GM13977 (cell line): ENCODE results near the gene CPPED1.

Source experiments
- DNase-seq: peaks from one replicate; pipeline ENCODE4 v3.0.0; 2012; ENCODE audit warnings: low spot score
- in situ Hi-C: fragments of 300-500 bp; cut with MboI; formaldehyde crosslinking; loops from one replicate; pipeline ENCODE4 v1.12.0; 2022; ENCODE audit warnings: low sequenced_read_pairs, low pct_unique_long_range_greater_than_20kb, mixed read lengths, inconsistent platforms; ENCODE audit not compliant: unreplicated experiment
- TF ChIP-seq, protein P1 (sequence below): IDR thresholded peaks from 2 replicates; pipeline ENCODE4 v1.5.1; 2012; ENCODE audit warnings: mild to moderate bottlenecking, control low read depth; ENCODE audit not compliant: insufficient read depth; ENCODE audit errors: extremely low read depth, missing control alignments

CPPED1 gene

DNA sequence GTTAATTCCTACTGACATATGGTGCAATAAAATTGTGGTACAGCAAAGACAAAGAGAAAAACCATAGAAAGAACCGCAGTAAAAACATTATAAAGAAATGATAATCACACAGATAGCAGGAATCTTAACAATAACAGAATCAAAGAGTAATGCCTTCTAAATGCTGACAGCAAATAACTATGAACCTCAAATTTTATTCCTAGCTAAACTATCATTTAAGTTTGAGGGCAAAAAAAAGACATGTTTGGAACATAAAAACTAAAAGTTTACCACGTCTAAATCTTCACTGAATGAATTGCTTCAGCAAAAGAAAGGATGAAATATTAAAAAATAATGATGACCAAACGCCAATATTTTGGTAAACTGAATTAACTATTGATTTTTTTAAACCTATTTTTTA lies 135.8 kb downstream of the CPPED1 start:
- in situ Hi-C loops, result no loop called here
- TF ChIP-seq, protein P1, sequence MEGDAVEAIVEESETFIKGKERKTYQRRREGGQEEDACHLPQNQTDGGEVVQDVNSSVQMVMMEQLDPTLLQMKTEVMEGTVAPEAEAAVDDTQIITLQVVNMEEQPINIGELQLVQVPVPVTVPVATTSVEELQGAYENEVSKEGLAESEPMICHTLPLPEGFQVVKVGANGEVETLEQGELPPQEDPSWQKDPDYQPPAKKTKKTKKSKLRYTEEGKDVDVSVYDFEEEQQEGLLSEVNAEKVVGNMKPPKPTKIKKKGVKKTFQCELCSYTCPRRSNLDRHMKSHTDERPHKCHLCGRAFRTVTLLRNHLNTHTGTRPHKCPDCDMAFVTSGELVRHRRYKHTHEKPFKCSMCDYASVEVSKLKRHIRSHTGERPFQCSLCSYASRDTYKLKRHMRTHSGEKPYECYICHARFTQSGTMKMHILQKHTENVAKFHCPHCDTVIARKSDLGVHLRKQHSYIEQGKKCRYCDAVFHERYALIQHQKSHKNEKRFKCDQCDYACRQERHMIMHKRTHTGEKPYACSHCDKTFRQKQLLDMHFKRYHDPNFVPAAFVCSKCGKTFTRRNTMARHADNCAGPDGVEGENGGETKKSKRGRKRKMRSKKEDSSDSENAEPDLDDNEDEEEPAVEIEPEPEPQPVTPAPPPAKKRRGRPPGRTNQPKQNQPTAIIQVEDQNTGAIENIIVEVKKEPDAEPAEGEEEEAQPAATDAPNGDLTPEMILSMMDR, result no peak
- no peak for DNase-seq

DNA sequence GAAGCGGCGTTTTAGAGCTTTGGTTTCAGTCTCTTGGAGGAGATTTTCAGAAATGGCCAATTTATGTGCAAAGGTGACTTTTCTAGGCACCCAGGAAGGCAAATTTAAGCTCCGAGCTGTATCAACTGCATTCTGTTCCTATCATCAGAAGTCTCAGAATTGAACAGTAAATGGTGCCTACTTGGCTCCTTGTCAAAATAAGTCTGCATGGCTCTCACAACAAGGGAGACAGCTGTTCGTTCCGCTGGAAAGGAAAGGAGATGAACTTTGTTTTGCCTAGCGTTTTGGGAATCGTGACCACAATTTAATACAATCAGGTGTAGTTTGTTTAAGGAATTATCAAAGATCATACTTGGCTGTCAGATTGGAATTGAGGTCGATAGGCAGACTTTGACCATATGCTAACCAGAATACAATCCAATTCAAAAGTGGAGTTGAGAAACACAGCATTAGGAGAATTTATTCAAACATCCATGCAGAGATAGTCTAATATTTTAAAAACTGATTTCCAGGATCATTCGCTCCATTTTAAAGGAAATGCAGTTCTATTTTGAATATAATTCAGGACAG lies 139.4 kb downstream of the CPPED1 start:
- TF ChIP-seq, protein P1, result no peak
- in situ Hi-C loops, result no loop called here
- no peak for DNase-seq

DNA sequence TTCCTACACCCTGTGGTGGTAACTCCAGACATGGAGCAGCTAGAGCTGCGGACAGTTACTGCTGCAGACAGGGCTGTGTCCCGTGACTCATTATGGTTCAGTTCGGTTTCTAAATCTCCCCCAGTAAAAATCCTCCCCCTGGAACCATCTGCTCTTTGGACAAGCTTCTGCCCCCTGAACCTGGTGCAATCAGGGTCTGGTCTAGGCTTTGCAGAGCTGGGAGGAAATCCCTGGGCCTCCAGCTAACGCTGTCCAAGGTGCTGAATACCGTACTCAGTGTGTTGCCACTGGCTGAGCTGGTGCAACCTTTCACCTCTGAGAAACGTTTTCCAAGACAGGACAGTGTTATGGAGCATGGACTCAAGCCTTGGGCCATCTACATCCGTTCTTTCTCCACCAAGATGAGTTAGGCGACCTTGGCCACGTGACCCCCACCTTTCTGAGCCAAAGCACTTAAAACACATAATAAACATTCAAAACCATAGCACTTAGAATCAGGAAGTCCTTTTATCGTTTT lies 142.0 kb downstream of the CPPED1 start:
- no peak for DNase-seq
- TF ChIP-seq, protein P1, result no peak
- in situ Hi-C loops, result no loop called here

DNA sequence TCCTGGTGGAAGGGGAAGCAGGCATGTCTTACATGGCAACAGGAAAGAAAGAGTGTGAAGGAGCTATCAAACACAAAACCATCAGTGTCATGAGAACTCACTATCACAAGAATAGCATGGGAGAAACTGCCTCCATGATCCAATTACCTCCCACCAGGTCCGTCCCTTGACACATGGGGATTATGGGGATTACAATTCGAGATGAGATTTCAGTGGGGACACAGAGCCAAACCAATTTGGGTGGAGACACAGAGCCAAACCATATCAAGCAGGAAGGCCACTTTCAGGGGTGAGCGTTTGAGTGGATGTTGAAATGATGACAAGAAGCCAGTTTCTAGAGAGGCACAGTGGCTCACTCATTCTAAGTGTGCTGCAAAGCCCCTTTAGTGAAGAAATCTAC lies 143.8 kb downstream of the CPPED1 start:
- no peak for DNase-seq
- in situ Hi-C loops, result no loop called here
- TF ChIP-seq, protein P1, result no peak

DNA sequence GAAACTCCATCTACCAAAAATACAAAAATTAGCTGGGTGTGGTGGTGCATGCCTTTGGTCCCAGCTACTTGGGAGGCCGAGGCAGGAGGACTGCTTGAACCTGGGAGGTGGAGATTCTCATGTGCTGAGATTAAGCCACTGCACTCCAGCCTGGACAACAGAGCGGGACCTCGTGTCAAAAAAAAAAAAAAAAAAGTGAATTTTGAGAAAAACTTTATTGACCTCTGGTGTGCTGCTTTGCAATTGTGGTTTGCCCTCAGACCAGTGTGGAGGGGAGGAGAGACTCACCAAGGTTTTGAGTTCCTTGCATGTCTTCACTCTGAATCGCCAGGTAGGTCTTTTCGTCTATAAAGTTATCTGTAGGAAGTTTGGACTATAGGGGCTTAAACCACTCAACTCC lies 145.2 kb downstream of the CPPED1 start:
- TF ChIP-seq, protein P1, result no peak
- no peak for DNase-seq
- in situ Hi-C loops, result no loop called here

DNA sequence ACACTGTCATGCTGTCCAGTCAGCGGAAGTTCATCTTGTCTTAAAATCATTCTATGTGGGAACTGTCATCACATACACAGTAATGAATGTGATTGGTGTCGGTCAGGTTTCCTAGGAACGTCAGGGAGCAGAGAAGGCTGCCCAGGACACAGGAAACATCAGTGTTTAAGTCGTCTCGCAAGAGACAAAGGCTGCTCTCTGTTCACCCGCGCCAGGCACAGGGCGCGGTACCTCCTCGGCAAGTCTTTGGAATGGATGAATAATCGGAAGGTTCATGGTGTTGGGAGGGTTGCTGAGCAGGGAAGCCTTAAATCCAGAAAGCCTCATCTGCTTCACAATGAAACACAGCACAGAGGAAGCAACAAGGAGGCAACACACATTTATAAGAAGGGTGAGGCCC lies 148.2 kb downstream of the CPPED1 start:
- DNase-seq, result no peak
- TF ChIP-seq, protein P1, result no peak
- in situ Hi-C loops, result no loop called here
